Fibroblast of the aortic adventitia (primary cell): Measurements from ENCODE around the gene ELAVL4. TPM values are rescaled to one million over a fixed set of nuclear protein-coding genes. Genes with fewer than 3 reads are reported as not detected.

Experiments
- DNase-seq: peaks from one replicate; pipeline ENCODE4 v3.0.0-alpha.2; 2010; ENCODE audit warnings: low read depth
- H3K4me3 ChIP-seq: 2 replicates; pipeline ENCODE4 v1.5.1; 2011; ENCODE audit warnings: low read depth, mild to moderate bottlenecking, control low read depth, low read length, moderate library complexity
- total RNA-seq: library from RNA; depleted of rRNA; stranded (reverse); fragments of >200 nt; gene quantifications from 2 replicates; pipeline ENCODE4 v1.2.3, GENCODE V29; 2012; ENCODE audit warnings: low replicate concordance
- TF ChIP-seq, protein P1 (sequence below): IDR thresholded peaks from 2 replicates; pipeline ENCODE4 v1.5.1; 2011; ENCODE audit warnings: mild to moderate bottlenecking, low read length, control low read depth, inconsistent platforms; ENCODE audit not compliant: insufficient read depth

The ELAVL4 gene
- total RNA-seq, 1 donor, result not detected

DNA sequence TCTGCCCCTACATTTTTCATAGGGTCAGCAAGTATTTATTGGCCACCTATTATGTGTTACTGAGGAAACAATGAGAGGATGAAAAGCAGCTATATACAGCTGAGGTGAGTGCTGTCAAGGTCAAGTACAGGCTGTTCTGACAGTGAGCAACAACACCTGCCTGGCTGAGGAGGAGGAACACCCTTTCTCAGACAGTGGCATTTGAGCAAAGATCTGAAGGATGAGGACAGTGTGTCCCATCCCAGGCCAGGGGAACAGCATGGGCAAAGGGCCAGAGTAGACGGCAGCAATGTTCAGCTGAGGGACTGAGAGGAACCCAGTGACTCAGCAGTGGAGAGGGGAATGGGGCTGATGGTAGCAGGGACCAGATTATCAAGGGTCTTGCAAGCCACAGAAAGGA is 101.0 kb downstream of the ELAVL4 start:
- TF ChIP-seq, protein P1, sequence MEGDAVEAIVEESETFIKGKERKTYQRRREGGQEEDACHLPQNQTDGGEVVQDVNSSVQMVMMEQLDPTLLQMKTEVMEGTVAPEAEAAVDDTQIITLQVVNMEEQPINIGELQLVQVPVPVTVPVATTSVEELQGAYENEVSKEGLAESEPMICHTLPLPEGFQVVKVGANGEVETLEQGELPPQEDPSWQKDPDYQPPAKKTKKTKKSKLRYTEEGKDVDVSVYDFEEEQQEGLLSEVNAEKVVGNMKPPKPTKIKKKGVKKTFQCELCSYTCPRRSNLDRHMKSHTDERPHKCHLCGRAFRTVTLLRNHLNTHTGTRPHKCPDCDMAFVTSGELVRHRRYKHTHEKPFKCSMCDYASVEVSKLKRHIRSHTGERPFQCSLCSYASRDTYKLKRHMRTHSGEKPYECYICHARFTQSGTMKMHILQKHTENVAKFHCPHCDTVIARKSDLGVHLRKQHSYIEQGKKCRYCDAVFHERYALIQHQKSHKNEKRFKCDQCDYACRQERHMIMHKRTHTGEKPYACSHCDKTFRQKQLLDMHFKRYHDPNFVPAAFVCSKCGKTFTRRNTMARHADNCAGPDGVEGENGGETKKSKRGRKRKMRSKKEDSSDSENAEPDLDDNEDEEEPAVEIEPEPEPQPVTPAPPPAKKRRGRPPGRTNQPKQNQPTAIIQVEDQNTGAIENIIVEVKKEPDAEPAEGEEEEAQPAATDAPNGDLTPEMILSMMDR, result no peak
- no peak overlapping the region for H3K4me3 ChIP-seq
- DNase-seq, result no peak

DNA sequence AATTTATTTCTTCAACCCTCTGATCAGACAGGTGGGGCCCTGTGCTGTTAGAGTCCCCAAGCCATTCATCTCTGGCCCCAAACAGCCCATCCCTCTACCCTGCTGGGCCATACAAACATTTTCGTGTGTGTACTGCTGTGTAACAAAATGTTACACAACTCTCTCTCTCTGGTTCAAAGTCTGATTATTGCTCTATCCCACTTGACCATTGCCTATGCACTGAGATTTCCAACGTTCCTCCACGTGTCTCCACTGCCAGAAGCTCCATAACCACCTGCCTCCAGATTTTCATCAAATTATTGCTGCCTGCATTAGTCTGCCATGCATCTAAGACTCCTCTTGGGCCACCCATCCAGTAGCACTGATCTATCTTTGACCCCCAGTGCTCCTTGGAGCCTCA is 104.8 kb downstream of the ELAVL4 start:
- TF ChIP-seq, protein P1, result no peak
- H3K4me3 ChIP-seq, result no peak overlapping the region
- DNase-seq, result no peak

DNA sequence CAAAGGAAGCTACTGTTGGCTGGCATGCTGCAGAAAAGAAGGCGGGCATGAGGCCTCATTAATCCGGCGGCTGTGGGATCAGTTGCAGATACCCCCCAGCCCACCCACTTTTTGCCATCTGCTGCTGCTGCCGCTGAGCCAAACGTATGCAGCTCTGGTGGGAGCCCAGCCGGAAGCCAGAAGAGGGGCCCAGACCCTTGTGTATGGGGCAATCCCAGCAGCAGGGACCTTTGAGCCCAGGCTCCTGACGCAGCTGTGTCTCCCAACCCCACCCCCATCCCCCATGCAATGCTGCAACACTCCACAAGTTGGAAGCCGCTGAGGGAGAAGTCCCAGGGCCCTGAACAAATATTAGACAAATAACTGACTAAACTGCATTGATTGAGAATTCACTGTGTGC is 106.0 kb downstream of the ELAVL4 start:
- no peak overlapping the region for H3K4me3 ChIP-seq
- TF ChIP-seq, protein P1, result no peak
- DNase-seq, result no peak

DNA sequence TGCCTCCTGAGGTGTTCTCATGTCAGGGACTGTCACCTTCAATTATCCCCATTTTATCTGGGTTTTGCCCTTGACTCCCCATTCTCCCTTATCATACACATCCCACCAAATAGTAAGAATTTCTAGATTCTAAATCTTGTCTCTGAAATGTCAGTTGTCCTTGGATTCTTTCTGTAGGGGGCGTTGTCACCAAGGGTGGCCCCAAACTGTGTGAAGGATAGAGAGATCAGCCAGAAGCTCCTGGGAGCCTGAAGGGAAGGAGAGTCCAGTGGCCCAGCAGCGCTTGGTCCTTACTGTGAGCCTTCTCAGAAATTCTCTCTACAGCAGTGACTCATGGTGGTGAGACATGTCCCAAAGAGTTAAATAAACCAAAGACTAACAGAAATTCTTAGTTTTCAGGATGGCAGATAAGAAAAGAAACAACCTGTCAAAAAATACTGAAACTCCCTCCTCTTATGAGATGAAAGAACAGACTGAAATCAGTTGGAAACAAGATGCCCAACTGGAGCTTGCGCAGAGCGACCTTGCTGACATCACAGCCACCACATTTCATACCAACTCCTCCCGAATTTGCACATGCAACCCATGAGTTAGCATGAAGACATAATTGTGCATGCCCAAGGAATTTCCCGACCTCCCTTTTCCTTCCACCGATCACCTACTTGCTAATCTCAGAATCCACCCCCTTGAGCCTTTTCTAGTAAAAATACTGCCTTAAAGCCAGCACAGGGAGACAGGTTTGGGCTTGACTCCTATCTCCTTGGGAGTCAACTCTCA is 109.8 kb downstream of the ELAVL4 start:
- TF ChIP-seq, protein P1, result no peak
- no peak for DNase-seq
- no peak overlapping the region for H3K4me3 ChIP-seq

DNA sequence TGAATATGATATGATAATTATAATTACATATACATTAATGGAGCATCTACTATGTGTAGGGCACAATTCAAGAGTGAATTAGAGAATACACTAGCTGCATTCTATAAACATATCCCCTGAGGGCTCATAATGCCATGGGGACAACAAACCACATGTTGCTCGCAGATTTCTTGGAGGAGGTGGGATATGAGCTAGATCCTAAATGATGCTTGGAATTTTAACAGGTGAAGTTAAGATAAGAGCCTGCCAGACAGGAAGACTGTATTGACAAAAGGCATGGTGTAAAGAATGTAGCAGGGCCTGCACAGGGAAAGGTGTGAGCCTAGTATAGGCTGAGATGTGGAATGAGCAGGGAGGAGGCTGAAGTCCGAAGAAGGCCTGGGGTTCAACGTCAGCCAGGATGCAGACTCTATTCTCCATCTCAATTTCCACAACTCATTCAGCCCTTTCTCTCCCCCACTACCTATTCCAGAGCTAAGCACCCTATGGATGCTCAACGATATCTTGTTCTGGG is 120.2 kb downstream of the ELAVL4 start:
- no peak overlapping the region for H3K4me3 ChIP-seq
- DNase-seq, result no peak
- TF ChIP-seq, protein P1, result no peak

DNA sequence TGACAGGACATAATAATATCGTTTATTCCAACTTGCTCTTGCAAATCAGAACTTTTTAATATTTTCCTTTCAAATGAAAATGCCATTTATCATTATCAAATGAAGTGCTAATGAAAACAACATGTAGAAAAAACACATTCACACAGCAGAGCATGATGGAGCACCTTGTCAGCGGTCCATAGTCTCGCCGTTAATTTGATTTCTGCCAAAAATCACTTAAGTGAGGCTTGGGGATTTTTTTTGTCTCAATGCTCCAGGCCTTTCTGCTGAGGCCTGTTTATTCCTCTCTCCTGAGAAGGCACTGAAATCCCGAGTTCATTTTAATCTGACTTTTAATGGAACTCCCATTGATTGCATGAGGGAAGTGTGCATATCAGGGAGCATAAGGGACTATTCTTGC is 122.5 kb downstream of the ELAVL4 start:
- H3K4me3 ChIP-seq, result no peak overlapping the region
- TF ChIP-seq, protein P1, result no peak
- no peak for DNase-seq

DNA sequence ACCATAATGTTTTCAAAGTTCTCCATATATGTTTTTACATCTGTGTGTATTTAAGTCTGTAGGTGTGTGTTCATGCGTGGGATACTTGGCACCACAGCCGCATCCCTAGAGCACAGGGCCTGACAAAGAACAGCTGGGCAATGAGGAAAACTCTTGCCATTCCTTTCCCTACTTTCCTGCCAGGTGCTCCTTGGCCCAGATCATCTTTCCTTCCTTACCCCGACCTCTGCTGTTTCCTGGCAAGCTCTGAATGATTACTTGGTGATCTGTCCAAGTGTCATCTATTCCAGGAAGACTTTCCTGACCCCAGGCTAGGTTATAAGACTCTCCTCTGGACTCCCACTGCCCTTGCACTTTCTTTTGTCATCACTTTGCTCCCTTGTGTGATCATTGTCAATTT is 123.6 kb downstream of the ELAVL4 start:
- TF ChIP-seq, protein P1, result no peak
- no peak for DNase-seq
- H3K4me3 ChIP-seq, result no peak overlapping the region
